Activated T-helper 17 cell treated with anti-CD3 and anti-CD28 coated beads, Interleukin-2, amount 50 U/mL, for 72 hours (primary cell): ENCODE data around the gene HOXD1. TPM values are rescaled to one million over a fixed set of nuclear protein-coding genes. Genes with fewer than 3 reads are reported as not detected.
A peak's percentile ranks its signal among the peaks of the same experiment; 100 is the strongest.

Source experiments
- ATAC-seq: fragments of 150-1000 bp; cut with Tn5 transposase; replicated peaks from 2 replicates; pipeline ENCODE4 v1.10.0; 2021; ENCODE audit warnings: mild to moderate bottlenecking, moderate library complexity
- H3K27ac Mint-ChIP-seq: one replicate; pipeline ENCODE4 v1.8.0; 2022; ENCODE audit warnings: mixed read lengths
- H3K27me3 Mint-ChIP-seq: one replicate; pipeline ENCODE4 v1.8.0; 2022; ENCODE audit warnings: mixed read lengths
- H3K36me3 Mint-ChIP-seq: one replicate; pipeline ENCODE4 v1.8.0; 2022; ENCODE audit warnings: low read depth, mild to moderate bottlenecking, mixed read lengths
- H3K4me1 Mint-ChIP-seq: one replicate; pipeline ENCODE4 v1.8.0; 2022; ENCODE audit warnings: mixed read lengths
- H3K4me3 Mint-ChIP-seq: one replicate; pipeline ENCODE4 v1.8.0; 2022; ENCODE audit warnings: mild to moderate bottlenecking, mixed read lengths
- H3K9me3 Mint-ChIP-seq: one replicate; pipeline ENCODE4 v1.8.0; 2022; ENCODE audit warnings: mixed read lengths
- total RNA-seq, 2 donors: library from RNA; stranded (reverse); gene quantifications; one replicate each; pipeline ENCODE4 v1.2.3, GENCODE V29; 2022

Gene HOXD1
- not detected for total RNA-seq

GRCh38 chr2:176187899-176188773, at the start of gene HOXD1:
HOXD1 (plus strand) TSS chr2:176188668; CDS start chr2:176188802, 134 bp downstream.
- ATAC-seq = peak; percentile 46
- Mint-ChIP-seq H3K36me3 (peaks cover 5% of the 10 kb centered on the region), H3K4me3 (peak within 1 kb of the TSS; percentile 83), H3K27ac (no peak within 1 kb of the TSS), H3K4me1 (peaks cover 10% of the 10 kb centered on the region), H3K27me3 (peaks cover 65% of the 10 kb centered on the region), H3K9me3 (no peaks in the 10 kb centered on the region)

DNA sequence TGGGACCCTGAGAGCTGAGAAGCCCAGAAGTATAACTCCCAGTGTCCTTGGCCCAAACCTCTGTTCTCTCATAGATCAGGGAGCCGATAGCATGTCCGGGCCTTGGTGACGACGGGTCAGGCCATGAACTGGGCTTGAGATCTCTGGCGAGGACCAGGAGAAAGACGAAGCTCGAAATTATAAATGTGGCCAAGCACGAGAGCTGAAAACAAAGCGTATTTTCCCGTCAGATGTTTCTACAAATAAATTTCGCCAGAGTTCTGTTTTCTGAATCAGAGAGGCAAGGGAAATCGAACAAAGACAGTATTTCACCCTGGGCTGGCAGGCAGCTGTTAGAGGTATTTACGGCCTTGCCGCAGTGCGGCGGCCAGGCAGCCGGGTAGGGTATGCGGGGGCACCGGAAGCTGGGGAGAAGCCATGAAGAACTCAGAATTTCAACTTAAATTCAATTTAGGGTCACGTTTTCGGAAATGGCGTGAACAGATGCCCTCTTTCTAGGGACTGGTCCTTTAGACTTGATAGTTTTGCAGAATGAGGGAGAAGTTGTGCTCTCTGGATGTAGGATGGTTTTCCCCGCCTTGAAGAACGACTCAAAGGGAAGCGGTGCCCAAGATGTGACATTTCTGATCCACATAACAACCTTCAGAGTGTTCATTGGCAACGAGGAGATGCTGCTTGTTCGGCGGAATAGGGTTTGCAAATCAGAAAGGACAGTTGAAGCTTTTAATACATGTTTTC, 49.4 kb upstream of the HOXD1 start:
- Mint-ChIP-seq H3K36me3 (peaks cover 19% of the 10 kb centered on the region), H3K4me3 (peak overlapping the region; percentile 10), H3K27ac (no peak overlapping the region), H3K4me1 (no peaks in the 10 kb centered on the region), H3K27me3 (peaks cover 78% of the 10 kb centered on the region), H3K9me3 (peaks cover 4% of the 10 kb centered on the region)
- ATAC-seq = no peak

DNA sequence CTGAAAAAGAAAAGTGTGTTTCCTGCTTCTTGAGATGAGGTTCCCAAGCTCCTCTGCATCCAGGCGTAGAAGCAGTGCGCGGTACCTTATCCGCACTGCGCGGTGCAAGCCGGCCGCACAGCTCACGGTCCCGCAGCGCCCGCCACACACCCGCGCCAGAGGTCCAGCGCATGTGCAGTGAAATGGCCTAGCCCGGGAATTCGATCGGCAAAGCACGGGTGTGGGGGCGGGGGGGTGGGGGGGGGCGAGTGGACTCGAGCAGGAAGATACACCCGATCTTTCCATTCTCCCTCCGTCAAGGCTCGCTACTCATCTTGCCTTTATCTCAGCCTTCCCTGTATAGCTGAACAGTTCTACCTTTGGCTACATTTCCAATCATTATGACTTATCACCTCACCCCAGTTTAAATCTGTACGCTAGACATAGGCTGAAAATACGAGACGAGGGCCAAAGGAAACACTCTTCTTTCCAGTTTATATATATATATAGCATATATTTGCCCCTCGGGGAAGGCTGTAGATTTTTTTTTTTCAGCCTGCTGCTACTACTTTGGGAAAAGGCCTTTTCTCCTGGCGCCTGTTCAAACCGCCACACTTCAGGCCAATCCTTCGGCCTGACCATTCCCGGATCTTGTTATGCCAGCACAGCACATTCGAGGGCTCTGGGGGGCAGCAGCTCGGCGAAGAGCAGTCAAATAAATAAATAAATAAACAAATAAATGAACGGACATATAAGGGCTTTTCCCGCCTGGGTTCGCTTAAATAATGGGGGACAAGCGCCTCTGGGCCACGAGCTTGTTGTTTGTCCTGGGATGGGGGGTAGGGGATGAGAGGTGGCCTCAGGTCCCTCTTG, 48.6 kb upstream of the HOXD1 start:
- no peak for ATAC-seq
- H3K36me3 Mint-ChIP-seq = peaks cover 19% of the 10 kb centered on the region
- no peaks in the 10 kb centered on the region for H3K4me1 Mint-ChIP-seq
- no peak overlapping the region for H3K27ac Mint-ChIP-seq
- H3K9me3 Mint-ChIP-seq = peaks cover 4% of the 10 kb centered on the region
- no peak overlapping the region for H3K4me3 Mint-ChIP-seq
- H3K27me3 Mint-ChIP-seq = peaks cover 76% of the 10 kb centered on the region

DNA sequence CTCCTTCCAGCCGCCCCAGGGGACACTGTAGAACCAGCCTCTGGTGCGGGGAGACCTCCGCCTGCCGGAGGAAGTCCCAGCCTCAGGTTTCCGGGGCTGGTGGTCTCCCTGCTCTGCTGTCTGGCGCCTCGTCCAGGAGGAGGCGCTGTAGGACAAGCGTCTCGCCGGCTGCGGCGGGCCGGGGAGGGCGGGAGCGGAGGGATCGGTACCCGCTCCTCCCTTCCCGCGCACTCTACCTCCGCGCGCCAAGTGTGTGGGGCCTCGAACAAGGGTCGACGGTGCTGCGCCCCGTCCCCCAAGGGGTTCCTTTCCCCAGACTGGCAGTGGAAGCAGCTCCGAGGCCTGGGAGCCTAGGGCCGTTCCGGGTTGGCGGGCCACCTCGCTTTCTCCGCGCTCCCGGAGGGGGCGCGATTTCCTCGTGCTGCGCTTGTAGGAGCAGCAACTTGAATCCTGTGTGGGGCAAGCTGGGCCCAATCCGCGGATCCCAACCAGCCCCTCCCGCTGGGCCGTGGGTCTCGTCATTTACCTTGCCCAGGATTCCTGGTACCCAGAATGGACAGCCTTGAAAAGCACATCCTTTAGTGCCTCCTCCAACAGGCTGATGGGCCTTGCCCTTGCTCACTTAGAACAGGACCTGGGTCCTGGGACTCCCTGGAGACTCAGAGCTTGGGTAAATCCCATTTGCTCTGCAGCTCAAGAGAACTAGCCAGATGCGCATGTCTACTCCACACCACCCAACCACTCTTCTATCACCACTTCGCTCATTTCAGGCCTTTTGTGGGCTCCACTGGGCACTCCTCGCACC, 47.8 kb upstream of the HOXD1 start:
- H3K36me3 Mint-ChIP-seq = peaks cover 15% of the 10 kb centered on the region
- peaks cover 74% of the 10 kb centered on the region for H3K27me3 Mint-ChIP-seq
- H3K4me1 Mint-ChIP-seq = no peaks in the 10 kb centered on the region
- peak overlapping the region; percentile 8 for H3K4me3 Mint-ChIP-seq
- H3K9me3 Mint-ChIP-seq = peaks cover 4% of the 10 kb centered on the region
- peak; percentile 76 for ATAC-seq
- no peak overlapping the region for H3K27ac Mint-ChIP-seq

- peaks cover 80% of the 10 kb centered on the region for H3K27me3 Mint-ChIP-seq
- H3K4me3 Mint-ChIP-seq = no peak overlapping the region
- no peak overlapping the region for H3K27ac Mint-ChIP-seq
- H3K9me3 Mint-ChIP-seq = peaks cover 4% of the 10 kb centered on the region
- ATAC-seq = no peak
- no peaks in the 10 kb centered on the region for H3K4me1 Mint-ChIP-seq
- peaks cover 13% of the 10 kb centered on the region for H3K36me3 Mint-ChIP-seq
These were observed 46.2 kb upstream of the HOXD1 start for GRCh38 chr2:176142281-176142680.

- H3K4me3 Mint-ChIP-seq = no peak overlapping the region
These were observed 43.1 kb upstream of the HOXD1 start for GRCh38 chr2:176145085-176145969.

GRCh38 chr2:176146101-176146500, 42.4 kb upstream of the HOXD1 start:
- Mint-ChIP-seq H3K4me3 (no peak overlapping the region), H3K27me3 (peaks cover 81% of the 10 kb centered on the region), H3K36me3 (peaks cover 4% of the 10 kb centered on the region), H3K27ac (no peak overlapping the region), H3K9me3 (no peaks in the 10 kb centered on the region), H3K4me1 (no peaks in the 10 kb centered on the region)
- ATAC-seq = no peak

More at GRCh38 chr2:176145085-176145969, 43.1 kb upstream of the HOXD1 start:
- ATAC-seq = no peak
- Mint-ChIP-seq H3K9me3 (no peaks in the 10 kb centered on the region), H3K27ac (no peak overlapping the region), H3K27me3 (peaks cover 78% of the 10 kb centered on the region), H3K4me1 (no peaks in the 10 kb centered on the region), H3K36me3 (peaks cover 3% of the 10 kb centered on the region)

GRCh38 chr2:176146645-176147044, 41.8 kb upstream of the HOXD1 start:
- no peak overlapping the region for H3K27ac Mint-ChIP-seq
- H3K4me3 Mint-ChIP-seq = no peak overlapping the region
- no peaks in the 10 kb centered on the region for H3K4me1 Mint-ChIP-seq
- no peaks in the 10 kb centered on the region for H3K9me3 Mint-ChIP-seq
- peaks cover 80% of the 10 kb centered on the region for H3K27me3 Mint-ChIP-seq
- H3K36me3 Mint-ChIP-seq = peaks cover 4% of the 10 kb centered on the region
- no peak for ATAC-seq

GRCh38 chr2:176147210-176147799, 41.2 kb upstream of the HOXD1 start:
- no peaks in the 10 kb centered on the region for H3K9me3 Mint-ChIP-seq
- H3K4me3 Mint-ChIP-seq = no peak overlapping the region
- H3K36me3 Mint-ChIP-seq = peaks cover 4% of the 10 kb centered on the region
- ATAC-seq = no peak
- H3K27me3 Mint-ChIP-seq = peaks cover 73% of the 10 kb centered on the region
- no peak overlapping the region for H3K27ac Mint-ChIP-seq
- H3K4me1 Mint-ChIP-seq = no peaks in the 10 kb centered on the region

GRCh38 chr2:176147800-176148496, 40.5 kb upstream of the HOXD1 start:
- Mint-ChIP-seq H3K27ac (no peak overlapping the region), H3K27me3 (peaks cover 71% of the 10 kb centered on the region)

GRCh38 chr2:176148751-176149421, 39.6 kb upstream of the HOXD1 start:
- Mint-ChIP-seq H3K9me3 (no peaks in the 10 kb centered on the region), H3K27ac (no peak overlapping the region), H3K4me1 (no peaks in the 10 kb centered on the region), H3K4me3 (no peak overlapping the region), H3K27me3 (peaks cover 65% of the 10 kb centered on the region), H3K36me3 (peaks cover 4% of the 10 kb centered on the region)
- ATAC-seq = no peak

More at GRCh38 chr2:176147800-176148496, 40.5 kb upstream of the HOXD1 start:
- H3K4me1 Mint-ChIP-seq = no peaks in the 10 kb centered on the region
- ATAC-seq = no peak
- no peaks in the 10 kb centered on the region for H3K9me3 Mint-ChIP-seq
- H3K4me3 Mint-ChIP-seq = no peak overlapping the region
- peaks cover 4% of the 10 kb centered on the region for H3K36me3 Mint-ChIP-seq

GRCh38 chr2:176149481-176149938, 39.0 kb upstream of the HOXD1 start:
- Mint-ChIP-seq H3K27ac (no peak overlapping the region), H3K27me3 (peaks cover 68% of the 10 kb centered on the region), H3K4me3 (no peak overlapping the region), H3K36me3 (peaks cover 4% of the 10 kb centered on the region), H3K9me3 (no peaks in the 10 kb centered on the region), H3K4me1 (no peaks in the 10 kb centered on the region)
- no peak for ATAC-seq
